ES-I3 (cell line): ENCODE measurements around the gene IMPACT.

ENCODE experiments used
- H3K36me3 ChIP-seq: 2 replicates; pipeline ENCODE4 v1.6.1; 2013; ENCODE audit warnings: mild to moderate bottlenecking, low read length, control low read depth, moderate library complexity; ENCODE audit not compliant: insufficient read depth
- H3K4me1 ChIP-seq: 2 replicates; pipeline ENCODE4 v1.6.1; 2013; ENCODE audit warnings: mild to moderate bottlenecking, control low read depth, low read length; ENCODE audit not compliant: insufficient read depth
- H3K9ac ChIP-seq: 2 replicates; pipeline ENCODE4 v1.6.1; 2013; ENCODE audit warnings: low read depth, mild to moderate bottlenecking, low read length, moderate library complexity
- H3K9me3 ChIP-seq: 2 replicates; pipeline ENCODE4 v1.6.1; 2013; ENCODE audit warnings: mild to moderate bottlenecking, low read length, moderate library complexity; ENCODE audit not compliant: control insufficient read depth, insufficient read depth

IMPACT gene

GRCh38 chr18:24502667-24503523, 76.4 kb downstream of the IMPACT start:
- H3K9me3 ChIP-seq = no peaks in the 10 kb centered on the region
- no peaks in the 10 kb centered on the region for H3K4me1 ChIP-seq
- no peak overlapping the region for H3K9ac ChIP-seq
- no peaks in the 10 kb centered on the region for H3K36me3 ChIP-seq
